SU-DHL-6 (cell line): ENCODE measurements around the gene PLXNA2.

Source experiments
- H2AFZ ChIP-seq: fragments of 200-600 bp; sonication (generic); 2 replicates; pipeline ENCODE4 v1.6.1; 2014; ENCODE audit warnings: low read depth, mild to moderate bottlenecking, moderate library complexity, mixed read lengths, antibody characterized with exemption, low read length; ENCODE audit not compliant: severe bottlenecking
- H3F3A ChIP-seq: fragments of 200-600 bp; shearing (Covaris generic); 2 replicates; pipeline ENCODE4 v1.6.0; 2016; ENCODE audit warnings: antibody characterized with exemption, mild to moderate bottlenecking; ENCODE audit not compliant: insufficient read depth
- H3K27ac ChIP-seq: fragments of 200-600 bp; sonication (generic); 2 replicates; pipeline ENCODE4 v1.5.1; 2016; ENCODE audit warnings: low read depth, mild to moderate bottlenecking, low read length, moderate library complexity, mixed read lengths
- H3K27me3 ChIP-seq: fragments of 200-600 bp; sonication (generic), shearing (Covaris generic); 2 replicates; pipeline ENCODE4 v1.6.0; 2014; ENCODE audit warnings: mild to moderate bottlenecking, low read length
- H3K36me3 ChIP-seq: fragments of 200-600 bp; sonication (generic); 2 replicates; pipeline ENCODE4 v1.6.1; 2014; ENCODE audit warnings: mild to moderate bottlenecking, low read length, mixed read lengths
- H3K4me2 ChIP-seq: fragments of 300-600, 200-600 bp; shearing (Covaris generic), sonication (generic); 2 replicates; pipeline ENCODE4 v1.6.0; 2014; ENCODE audit warnings: low read length, low read depth, mild to moderate bottlenecking; ENCODE audit not compliant: poor library complexity, severe bottlenecking
- H3K4me3 ChIP-seq: fragments of 200-600 bp; sonication (generic); 2 replicates; pipeline ENCODE4 v1.5.1; 2014; ENCODE audit warnings: antibody characterized with exemption, low read length, mild to moderate bottlenecking, mixed read lengths; ENCODE audit not compliant: insufficient read depth, poor library complexity, severe bottlenecking
- H3K79me2 ChIP-seq: fragments of 200-600 bp; sonication (generic); 2 replicates; pipeline ENCODE4 v1.6.1; 2014; ENCODE audit warnings: mild to moderate bottlenecking, low read length, moderate library complexity; ENCODE audit not compliant: insufficient read depth
- H3K9ac ChIP-seq: fragments of 200-600 bp; sonication (generic); 2 replicates; pipeline ENCODE4 v1.7.0; 2014; ENCODE audit warnings: mild to moderate bottlenecking, low read length
- H3K9me2 ChIP-seq: fragments of 200-600 bp; sonication (generic); replicated peaks from 2 replicates; pipeline ENCODE4 v1.6.1; 2014; ENCODE audit warnings: low read length; ENCODE audit not compliant: insufficient read depth
- H3K9me3 ChIP-seq: fragments of 200-600 bp; sonication (generic); 2 replicates; pipeline ENCODE4 v1.6.1; 2014; ENCODE audit warnings: low read length, mixed read lengths; ENCODE audit not compliant: insufficient read depth
- H4K20me1 ChIP-seq: fragments of 200-600 bp; sonication (generic); 2 replicates; pipeline ENCODE4 v1.6.1; 2014; ENCODE audit warnings: low read depth, mild to moderate bottlenecking, antibody characterized with exemption, low read length, moderate library complexity, mixed read lengths
- CTCF ChIP-seq: fragments of 200-600 bp; sonication (generic); IDR thresholded peaks from one replicate; pipeline ENCODE4 v1.5.1; 2017; ENCODE audit warnings: antibody characterized with exemption, mild to moderate bottlenecking, low read length, moderate library complexity; ENCODE audit not compliant: insufficient read depth, poor library complexity, severe bottlenecking
- EZH2phosphoT487 ChIP-seq: fragments of 200-600 bp; sonication (generic), shearing (Covaris generic); conservative IDR thresholded peaks from 2 replicates; pipeline ENCODE4 v1.6.1; 2018; ENCODE audit warnings: mild to moderate bottlenecking, antibody characterized with exemption, low read length, moderate library complexity, mixed read lengths

The PLXNA2 gene

DNA sequence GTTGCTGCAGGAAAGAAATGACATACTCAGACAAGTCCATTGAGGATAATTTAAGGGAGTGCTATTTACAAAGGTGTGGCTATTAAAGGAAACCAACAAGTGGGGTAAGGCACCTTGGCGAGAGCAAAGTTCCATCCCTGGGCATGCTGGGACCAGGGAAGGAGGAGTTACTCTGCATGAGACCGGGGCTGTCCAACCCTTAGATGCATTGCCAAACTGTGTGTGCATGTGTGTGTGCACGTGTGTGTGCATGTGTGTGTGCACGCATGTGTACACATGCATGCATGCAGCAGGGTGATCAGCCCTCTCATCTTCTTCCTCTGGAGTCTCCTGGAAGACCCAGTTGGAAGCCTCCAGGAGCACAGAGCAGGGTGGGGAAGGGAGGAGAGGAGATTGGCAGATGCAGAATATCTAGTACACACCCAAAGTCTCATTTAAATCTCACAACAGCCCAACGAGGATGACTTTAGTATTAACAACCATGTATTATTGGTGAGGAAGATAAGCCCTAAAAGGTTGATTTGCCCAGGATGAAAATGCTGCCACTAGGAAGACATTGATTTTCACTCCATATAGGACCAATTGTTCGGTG, 261.0 kb downstream of the PLXNA2 start:
- Histone ChIP-seq H3F3A (no peaks in the 10 kb centered on the region), H3K9me2 (no peaks in the 10 kb centered on the region), H3K79me2 (no peaks in the 10 kb centered on the region), H3K4me3 (no peak overlapping the region), H3K4me2 (no peak overlapping the region), H3K27ac (no peak overlapping the region), H2AFZ (no peak overlapping the region), H3K9me3 (no peaks in the 10 kb centered on the region), H3K36me3 (no peaks in the 10 kb centered on the region), H3K9ac (no peak overlapping the region), H3K27me3 (no peaks in the 10 kb centered on the region), H4K20me1 (no peaks in the 10 kb centered on the region)
- no peak for TF ChIP-seq EZH2phosphoT487
- TF ChIP-seq CTCF = no peak

DNA sequence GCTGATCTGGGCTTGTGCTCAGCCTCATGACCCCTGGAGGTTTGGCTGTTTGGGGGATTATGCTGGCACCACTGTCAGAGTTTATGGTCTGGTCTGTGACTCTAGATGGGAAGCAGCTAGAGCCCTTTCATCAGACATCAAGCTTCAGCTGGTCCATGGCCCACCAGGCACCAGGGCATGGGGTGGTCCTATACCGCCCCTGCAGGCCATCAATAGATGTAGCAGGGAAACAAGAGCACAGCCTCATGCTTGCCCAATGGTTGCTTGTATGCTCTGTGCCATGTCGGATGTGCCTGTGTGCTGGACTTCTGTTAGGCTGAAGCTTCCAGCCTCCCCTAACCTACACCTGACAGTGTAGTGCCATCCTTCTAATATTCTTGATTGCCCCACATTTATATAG, 262.2 kb downstream of the PLXNA2 start:
- TF ChIP-seq CTCF (peak; percentile 35), EZH2phosphoT487 (no peak)
- no peak overlapping the region for H3K27ac ChIP-seq
- no peak overlapping the region for H3K4me3 ChIP-seq
- H3F3A ChIP-seq = no peaks in the 10 kb centered on the region
- no peaks in the 10 kb centered on the region for H3K9me3 ChIP-seq
- H3K9me2 ChIP-seq = no peaks in the 10 kb centered on the region
- no peaks in the 10 kb centered on the region for H3K79me2 ChIP-seq
- H3K9ac ChIP-seq = no peak overlapping the region
- H4K20me1 ChIP-seq = no peaks in the 10 kb centered on the region
- H3K27me3 ChIP-seq = no peaks in the 10 kb centered on the region
- H3K36me3 ChIP-seq = no peaks in the 10 kb centered on the region
- no peak overlapping the region for H3K4me2 ChIP-seq
- H2AFZ ChIP-seq = no peak overlapping the region

DNA sequence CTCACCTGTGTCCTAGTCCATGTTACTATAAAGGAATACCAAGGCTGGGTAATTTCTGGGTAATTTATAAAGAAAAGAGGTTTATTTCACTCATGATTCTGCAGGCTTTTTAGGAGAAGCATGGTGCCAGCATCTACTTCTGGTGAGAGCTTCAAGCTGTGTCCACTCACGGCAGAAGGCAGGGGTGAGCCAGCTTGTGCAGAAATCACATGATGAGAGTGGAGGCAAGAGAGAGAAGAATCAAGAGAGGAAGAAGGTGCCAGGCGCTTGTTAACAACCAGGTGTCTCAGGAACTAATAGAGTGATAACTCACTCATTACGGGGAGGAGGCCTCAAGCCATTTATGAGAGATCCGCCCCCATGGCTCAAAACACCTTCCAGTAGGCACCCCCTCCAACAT, 265.7 kb downstream of the PLXNA2 start:
- Histone ChIP-seq H2AFZ (no peak overlapping the region), H3K27ac (no peak overlapping the region), H3K9me3 (no peaks in the 10 kb centered on the region), H3K9ac (no peak overlapping the region), H3F3A (no peaks in the 10 kb centered on the region), H3K79me2 (no peaks in the 10 kb centered on the region), H4K20me1 (no peaks in the 10 kb centered on the region), H3K4me2 (no peak overlapping the region), H3K9me2 (no peaks in the 10 kb centered on the region), H3K36me3 (no peaks in the 10 kb centered on the region), H3K4me3 (no peak overlapping the region), H3K27me3 (no peaks in the 10 kb centered on the region)
- TF ChIP-seq EZH2phosphoT487 (no peak), CTCF (no peak)
